Islet precursor cell (in vitro differentiated cells): Measurements from ENCODE around the gene HAND2.

Source experiments
- DNase-seq: peaks from one replicate; pipeline ENCODE4 v3.0.0-alpha.2; 2018

Gene HAND2

GRCh38 chr4:173500841-173501591 lies 29.0 kb downstream of the HAND2 start:
- no peak for DNase-seq

DNA sequence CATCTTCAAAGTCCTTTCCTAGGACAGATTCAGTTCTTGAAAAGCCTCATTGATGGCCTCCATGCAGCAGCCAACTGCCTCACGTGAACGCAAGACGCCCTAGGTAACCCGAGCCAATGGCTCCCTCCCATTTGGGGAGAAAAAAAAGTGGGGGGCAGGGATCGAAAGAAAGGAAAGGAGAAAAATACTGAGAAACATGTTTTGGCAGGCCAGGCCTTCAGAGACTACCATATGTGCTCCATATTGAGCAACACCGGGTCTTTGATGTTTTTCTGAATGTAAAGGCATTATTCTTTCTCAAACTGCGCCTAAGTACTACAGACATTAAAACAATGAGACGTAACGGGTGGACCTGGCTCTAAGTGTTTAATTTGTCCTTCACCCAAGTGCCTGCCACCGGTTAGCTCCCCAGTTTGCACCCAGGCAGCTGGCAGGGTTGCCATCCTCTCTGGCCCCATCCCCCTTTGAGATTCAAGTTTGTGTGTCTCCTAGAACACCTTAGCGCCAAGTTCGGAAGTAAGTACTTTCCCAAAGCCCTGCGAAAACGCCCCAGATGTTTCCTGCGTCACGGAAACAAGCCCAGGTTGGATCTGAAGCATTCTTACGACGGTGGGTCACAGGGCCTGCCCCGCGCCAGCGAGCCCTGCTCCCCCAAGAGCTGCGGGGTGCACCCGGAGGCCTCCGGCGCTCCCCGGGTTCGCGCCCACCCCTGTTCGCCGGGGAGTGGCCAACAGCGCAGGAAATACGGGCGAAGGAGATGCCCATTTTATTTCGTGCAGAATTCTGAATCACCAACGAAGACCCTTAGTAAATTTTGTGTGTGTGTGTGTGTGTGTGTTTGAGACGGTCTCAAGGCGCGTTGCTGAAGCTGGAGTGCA lies 30.1 kb downstream of the HAND2 start:
- no peak for DNase-seq

DNA sequence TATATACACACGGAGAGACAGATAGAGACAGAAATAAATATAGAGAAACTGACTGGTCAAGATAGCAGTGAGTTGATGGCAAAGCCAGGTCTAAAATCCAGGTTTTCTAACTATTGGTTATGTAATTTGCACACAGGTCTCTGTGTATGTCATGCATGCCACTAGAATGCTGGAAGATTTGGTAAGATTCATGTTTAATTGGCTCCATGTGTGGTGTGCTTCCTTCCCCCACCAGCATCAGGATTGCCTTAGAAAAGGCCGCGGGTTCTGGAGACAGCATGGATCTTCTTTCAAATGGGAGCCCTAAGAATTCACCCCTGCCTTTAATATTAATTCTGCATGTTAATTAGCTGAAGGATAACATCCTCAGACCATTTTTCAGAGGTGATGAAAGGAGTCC lies 31.3 kb downstream of the HAND2 start:
- DNase-seq = no peak

DNA sequence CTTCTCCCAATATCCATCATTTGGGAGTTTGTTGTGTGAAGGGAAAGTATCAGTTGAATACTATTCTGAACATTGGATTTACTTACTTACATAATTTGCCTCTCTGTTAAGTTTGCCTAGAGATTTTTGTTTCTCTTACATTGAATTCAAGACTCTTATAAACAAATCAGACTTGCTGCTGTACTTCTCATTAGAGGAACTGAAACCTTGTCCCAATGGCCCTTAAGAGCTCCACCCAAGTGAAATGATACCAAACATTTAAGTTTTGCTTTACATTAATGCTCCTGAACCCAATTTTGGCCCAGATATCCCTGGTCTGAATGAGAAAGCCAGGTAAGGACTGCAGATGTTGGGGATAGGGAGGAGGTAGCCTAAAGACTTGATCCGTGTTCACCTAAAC lies 32.0 kb downstream of the HAND2 start:
- DNase-seq = no peak

- peak; percentile 85 for DNase-seq
Observed at GRCh38 chr4:173494013-173494970, 35.7 kb downstream of the HAND2 start.

DNA sequence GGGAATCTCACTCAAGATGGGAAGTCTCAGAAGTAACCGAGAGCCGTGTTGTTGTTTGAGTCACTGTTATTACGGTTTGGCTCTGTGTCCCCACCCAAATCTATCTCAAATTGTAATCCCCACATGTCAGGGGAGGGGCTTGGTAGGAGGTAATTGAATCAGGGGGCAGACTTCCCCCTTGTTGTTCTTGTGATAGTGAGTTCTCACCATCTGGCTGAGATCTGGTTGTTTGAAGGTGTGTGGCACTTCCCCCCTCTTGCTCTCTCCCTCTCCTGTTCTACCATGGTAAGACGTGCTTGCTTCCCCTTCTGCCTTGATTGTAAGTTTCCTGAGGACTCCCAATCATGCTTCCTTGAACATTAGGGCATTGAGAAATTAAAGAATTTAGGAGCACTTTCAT lies 37.0 kb downstream of the HAND2 start:
- DNase-seq = no peak

- no peak for DNase-seq
Observed at GRCh38 chr4:173492315-173492714, 37.7 kb downstream of the HAND2 start.

- DNase-seq = peak; percentile 83
Observed at GRCh38 chr4:173490817-173491528, 39.1 kb downstream of the HAND2 start.

GRCh38 chr4:173490256-173490655 lies 39.8 kb downstream of the HAND2 start:
- DNase-seq = no peak

GRCh38 chr4:173489514-173489913 lies 40.5 kb downstream of the HAND2 start:
- DNase-seq = no peak

DNA sequence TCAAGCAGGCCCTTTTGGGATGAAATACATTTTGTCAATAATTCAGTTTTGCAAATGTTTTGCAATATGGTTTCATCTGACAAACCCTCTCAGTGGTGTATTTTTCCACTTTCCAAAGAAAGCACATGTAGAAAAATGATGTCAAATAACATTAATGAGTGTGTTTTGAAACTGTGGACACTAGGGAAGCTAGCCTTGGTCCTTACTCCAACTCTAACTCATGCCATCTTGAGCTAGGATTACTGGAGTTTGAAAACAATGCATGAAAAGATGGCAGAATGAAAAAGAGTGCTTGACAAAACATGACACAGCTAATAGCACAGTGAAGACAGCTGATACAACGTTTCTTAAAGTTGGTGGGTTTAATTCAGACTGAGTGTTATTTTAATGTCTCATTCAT lies 41.4 kb downstream of the HAND2 start:
- no peak for DNase-seq

DNA sequence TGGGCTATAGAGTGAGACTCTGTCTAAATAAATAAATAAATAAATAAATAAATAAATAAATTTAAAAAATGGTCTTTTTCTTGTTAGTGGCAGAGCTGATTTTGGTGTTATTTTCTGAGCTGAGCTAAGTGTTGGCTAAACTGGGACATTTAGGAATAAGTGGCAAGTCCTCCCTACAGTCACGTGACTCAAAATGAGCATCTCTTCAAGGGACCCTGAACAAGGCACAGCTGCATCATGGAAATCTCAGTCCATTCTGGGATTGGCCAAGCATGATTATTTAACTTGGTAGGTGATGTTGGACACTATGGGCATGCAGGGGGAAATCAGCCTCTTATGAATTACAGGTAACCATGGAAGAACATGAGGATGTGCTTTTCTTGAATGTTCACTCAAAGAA lies 42.0 kb downstream of the HAND2 start:
- DNase-seq = no peak

- DNase-seq = no peak
Observed at GRCh38 chr4:173486714-173487392, 43.2 kb downstream of the HAND2 start.

DNA sequence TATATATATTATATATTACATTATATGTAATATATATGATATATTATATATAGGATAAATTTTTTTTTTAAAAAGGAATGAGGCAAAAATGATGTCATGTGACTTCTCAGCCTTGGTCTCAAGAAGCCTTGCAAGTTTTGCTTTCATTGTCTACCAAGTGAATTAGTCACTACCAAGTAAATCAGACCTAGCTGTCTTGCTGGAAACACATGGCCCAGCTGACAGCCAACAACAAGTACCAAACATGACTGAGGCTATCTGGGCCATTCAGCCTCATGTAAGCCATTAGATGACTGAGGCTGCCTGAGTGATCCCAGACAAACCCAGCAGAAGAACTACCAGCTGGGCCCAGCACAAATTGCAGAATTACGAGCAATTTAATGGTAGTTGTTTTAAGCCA lies 44.9 kb downstream of the HAND2 start:
- DNase-seq = peak; percentile 88

- no peak for DNase-seq
Observed at GRCh38 chr4:173482330-173482931, 47.6 kb downstream of the HAND2 start.

GRCh38 chr4:173478913-173479283 lies 51.1 kb downstream of the HAND2 start:
- DNase-seq = no peak

DNA sequence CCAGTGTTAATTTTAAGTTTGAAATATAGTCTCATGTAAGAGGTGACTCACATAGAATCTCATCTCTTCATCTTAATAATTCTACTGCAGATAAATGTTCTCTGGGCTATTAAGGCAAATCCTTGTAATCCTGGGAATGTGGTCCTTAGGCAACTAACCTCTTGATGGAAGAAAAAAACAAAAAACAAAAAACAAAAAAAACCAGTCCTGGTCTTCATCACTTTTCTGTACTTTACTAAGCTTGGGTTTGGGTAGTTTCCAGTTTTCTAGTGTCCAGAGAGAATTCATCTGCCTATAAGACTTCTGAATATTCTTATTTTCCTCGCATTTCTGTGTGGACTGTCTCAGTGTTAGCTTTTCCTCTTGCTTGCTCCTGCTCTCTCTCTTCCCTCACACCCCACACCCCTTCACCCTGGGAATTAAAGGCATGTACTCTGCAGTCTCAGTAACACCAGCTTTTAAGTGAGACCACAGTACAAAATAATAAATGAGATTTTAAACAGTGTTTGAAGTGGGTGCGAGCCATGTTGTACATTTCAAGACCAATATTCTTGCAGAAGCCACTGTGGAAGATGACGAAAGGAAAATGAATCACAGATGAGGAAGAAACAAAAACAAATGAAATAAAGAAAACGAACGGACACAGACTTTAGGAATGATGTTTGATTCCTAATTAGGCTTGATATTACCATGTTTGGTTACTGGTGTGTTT lies 51.7 kb downstream of the HAND2 start:
- no peak for DNase-seq

- DNase-seq = no peak
Observed at GRCh38 chr4:173477016-173477415, 53.0 kb downstream of the HAND2 start.
